ENCODE data around the gene ESF1.
"Not testable (repeated sequence)": the region's sequence is repeated elsewhere in the genome, so short reads cannot be mapped to it uniquely, and the experiment has no call there.

Gene ESF1

DNA sequence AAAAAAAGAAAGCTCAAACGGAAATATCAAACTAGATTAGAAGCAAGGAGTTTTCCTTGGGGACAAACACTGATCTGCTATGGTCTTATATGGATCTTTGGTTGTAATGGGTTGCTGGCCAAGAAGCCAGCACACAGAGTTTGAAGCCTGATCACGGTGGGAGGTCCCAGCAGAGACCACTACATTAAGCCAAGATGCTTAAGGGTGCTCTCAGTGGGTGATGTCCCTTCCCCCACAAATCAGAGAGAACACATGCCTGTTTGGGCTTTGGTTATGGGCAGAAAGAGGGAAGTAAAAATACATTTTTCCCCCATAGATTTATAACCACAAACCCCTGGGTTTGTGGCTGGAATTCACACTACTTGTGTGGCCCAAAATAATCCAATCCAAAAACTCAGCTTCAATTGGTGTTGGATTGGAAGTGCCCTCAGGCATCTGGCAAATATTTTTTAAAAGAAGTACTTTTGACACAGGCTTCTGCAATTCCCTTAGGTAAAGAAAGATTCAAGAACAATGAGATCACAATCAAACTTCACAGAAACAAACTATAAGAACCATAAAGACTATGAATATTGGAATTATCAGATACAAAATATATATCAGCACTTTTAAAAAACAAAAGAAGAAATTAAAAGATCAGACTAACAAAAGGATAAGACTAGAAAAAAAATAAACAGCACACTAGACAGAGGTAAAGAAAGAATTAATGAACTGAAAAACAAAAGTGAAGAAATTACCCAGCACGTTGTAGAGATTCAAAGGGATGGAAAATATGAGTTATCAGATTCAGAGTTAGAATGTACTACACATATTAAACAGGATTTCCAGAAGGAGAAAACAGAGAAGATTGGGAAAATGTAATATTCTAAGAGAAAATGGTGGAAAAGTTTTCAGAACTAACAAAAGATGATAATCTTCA lies 44.7 kb downstream of the ESF1 start:
- DNase-seq (ENCODE audit: low read depth in 2 of 2) = no peak

DNA sequence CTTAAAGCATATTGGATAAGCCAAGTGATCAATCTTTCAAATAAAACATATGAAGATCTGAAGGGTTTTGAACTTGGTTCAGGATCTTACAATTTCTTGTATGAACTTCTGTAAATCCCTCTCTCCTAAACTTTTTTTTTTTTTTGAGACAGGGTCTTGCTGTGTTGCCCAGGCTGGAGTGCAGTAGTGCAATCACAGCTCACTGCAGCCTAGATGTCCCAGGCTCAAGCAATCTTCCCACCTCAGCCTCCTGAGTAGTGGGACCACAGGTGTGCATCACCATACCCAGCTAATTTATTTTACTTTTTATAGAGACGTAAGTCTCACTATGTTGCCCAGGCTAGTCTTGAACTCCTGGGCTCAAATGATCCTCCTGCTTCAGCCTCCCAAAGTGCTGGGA lies 46.5 kb downstream of the ESF1 start:
- not testable (repeated sequence) for DNase-seq (ENCODE audit: low read depth in 2 of 2)

DNA sequence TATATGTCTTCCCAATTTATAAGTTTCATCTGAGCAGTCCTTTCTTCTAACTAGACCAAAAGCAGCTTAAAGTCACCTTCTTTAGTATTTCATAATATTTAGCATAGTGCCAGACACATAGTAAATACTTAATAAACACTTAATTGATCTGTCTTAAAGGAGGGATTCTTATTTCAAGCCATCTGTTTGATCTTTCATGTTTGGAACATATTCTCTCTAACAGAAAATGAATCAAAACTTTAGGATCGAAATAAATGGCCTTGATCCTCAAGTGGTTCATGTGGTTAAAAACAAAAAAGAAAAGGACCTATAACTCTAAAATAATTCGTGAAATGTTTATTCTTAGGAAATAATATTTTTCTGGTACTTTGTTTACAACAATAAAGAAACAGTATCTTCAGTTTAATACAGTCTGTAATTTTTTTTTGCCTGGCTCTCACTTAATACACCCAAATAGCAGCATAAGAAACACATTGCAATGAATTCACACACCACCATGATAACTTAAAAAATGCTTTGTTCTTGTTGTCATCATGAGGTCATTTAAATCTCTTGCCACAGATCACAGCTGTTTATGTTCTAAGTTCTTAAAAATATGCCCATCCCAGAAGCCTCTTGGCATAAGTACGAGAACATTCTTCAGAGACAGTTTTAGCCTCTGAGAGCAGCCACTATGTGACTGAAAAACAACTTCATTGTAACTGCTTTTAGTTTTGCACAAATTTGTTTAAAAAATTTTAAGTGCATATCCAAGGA lies 48.1 kb downstream of the ESF1 start:
- DNase-seq (ENCODE audit: low read depth in 2 of 2) = no peak

DNA sequence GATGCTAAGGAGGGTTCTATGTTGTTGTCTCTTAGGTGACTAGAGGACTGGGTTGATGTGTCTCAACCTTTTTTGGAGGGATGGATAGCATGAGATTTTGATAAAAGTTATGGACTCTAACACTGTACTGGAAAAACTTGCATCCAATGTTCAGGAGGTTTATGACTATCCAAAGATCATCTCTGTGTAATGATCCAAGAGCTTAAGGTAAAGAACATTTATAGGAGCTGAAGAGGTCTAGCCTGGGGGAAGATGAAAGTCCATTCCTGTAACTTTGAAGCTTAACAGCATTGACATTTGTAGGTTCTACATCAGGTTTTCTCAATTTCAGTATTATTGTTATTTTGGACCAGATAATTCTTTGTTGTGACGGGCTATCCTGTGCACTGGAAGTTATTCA lies 48.9 kb downstream of the ESF1 start:
- DNase-seq (ENCODE audit: low read depth in 2 of 2) = no peak

- DNase-seq (ENCODE audit: low read depth in 2 of 2) = no peak
Measured at GRCh38 chr20:13723011-13723410, 61.7 kb downstream of the ESF1 start.

DNA sequence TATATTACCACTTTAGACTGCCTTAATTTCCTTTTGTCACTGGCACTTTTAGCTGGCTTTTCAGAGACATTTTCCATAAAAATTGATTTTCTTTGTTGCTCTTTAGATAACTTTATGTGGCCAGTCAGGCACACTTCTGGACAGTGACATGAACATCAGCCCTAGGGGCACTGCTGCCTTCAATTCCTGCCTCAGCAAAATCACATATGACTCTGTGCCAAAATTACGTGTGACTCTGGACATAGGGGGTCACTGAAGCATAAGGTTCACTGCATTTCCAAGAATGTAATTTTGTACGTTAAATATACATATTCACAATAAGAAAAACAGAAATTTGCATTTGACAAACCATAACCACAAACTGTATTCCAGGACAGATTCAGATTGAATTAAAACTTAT lies 66.5 kb downstream of the ESF1 start:
- DNase-seq (ENCODE audit: low read depth in 2 of 2) = no peak

- no peak for DNase-seq (ENCODE audit: low read depth in 2 of 2)
Measured at GRCh38 chr20:13717631-13718044, 67.1 kb downstream of the ESF1 start.

- DNase-seq (ENCODE audit: low read depth in 2 of 2) = no peak
Measured at GRCh38 chr20:13715171-13715570, 69.5 kb downstream of the ESF1 start.

DNA sequence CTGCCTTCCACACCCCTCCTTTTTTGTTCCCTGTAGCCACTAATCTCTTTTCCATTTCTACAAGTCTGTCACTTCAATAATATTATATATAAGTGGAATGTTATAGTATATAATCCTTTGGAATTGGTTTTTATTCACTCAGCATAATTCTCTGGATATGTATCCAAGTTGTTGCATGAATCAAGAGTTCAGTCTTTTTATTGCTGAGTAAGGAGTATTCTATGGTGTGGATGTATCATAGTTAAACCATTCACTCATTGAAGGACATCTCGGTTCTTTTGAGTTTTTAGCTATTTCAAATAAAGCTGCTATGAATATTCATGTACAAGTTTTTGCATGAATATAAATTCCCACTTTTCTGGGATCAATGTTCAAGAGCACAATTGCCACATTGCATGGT lies 76.5 kb downstream of the ESF1 start:
- no peak for DNase-seq (ENCODE audit: low read depth in 2 of 2)

- DNase-seq (ENCODE audit: low read depth in 2 of 2) = no peak
Measured at GRCh38 chr20:13703265-13703664, 81.5 kb downstream of the ESF1 start.

- DNase-seq (ENCODE audit: low read depth in 2 of 2) = no peak
Measured at GRCh38 chr20:13701486-13701885, 83.2 kb downstream of the ESF1 start.

DNA sequence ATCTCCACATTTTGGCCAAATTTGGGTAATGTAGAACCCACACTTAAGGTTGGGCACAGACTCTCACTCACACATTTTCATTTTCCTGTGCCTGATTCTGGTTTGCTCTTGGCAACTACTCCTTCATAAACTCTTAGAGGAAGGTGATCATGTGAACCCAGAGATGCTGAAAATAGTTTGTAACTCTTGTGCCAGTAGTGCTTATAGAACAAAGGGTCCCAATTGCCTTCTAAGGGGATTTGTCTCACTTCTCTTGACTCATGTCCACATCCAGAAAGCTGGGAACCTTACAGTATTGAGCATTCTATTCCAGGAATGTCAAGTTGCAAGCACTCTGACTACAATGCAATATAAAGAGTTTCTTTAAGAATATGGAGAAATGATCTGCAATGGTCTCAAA lies 84.0 kb downstream of the ESF1 start:
- DNase-seq (ENCODE audit: low read depth in 2 of 2) = no peak

DNA sequence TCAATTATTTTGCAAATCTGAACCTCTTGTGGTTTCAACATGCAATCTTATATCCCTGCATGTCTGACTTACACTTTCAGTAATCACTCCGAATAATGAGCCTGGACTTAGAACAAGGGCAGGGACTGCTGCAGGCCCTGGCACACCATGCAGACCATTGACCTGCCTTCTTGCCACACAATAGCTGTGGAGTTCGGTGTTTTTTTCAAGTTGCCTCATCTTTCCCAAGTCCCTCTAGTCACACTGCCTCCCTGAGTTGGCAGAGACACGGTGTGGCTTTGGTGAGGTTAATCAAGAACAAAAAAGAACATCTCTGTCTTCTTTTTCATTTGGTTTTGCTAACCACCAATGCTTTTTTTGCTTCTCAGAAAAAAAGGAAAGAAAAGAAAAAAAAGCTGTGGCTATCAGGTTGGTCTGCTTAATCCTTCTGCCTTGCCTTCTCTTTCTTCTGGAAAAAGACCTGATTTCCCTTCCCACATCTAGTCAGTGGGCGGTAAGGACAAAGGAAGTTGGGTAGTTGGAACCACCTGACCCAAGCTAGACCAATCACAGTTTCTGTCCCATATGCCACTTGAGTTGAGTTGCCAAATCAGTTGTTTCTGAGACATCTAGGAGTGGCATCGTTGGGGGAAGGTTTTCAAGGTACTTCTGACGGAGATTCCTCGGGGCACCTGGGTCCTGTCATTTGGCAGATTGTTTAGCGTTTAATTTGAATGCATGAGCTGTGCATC lies 90.1 kb downstream of the ESF1 start:
- no peak for DNase-seq (ENCODE audit: low read depth in 2 of 2)

DNA sequence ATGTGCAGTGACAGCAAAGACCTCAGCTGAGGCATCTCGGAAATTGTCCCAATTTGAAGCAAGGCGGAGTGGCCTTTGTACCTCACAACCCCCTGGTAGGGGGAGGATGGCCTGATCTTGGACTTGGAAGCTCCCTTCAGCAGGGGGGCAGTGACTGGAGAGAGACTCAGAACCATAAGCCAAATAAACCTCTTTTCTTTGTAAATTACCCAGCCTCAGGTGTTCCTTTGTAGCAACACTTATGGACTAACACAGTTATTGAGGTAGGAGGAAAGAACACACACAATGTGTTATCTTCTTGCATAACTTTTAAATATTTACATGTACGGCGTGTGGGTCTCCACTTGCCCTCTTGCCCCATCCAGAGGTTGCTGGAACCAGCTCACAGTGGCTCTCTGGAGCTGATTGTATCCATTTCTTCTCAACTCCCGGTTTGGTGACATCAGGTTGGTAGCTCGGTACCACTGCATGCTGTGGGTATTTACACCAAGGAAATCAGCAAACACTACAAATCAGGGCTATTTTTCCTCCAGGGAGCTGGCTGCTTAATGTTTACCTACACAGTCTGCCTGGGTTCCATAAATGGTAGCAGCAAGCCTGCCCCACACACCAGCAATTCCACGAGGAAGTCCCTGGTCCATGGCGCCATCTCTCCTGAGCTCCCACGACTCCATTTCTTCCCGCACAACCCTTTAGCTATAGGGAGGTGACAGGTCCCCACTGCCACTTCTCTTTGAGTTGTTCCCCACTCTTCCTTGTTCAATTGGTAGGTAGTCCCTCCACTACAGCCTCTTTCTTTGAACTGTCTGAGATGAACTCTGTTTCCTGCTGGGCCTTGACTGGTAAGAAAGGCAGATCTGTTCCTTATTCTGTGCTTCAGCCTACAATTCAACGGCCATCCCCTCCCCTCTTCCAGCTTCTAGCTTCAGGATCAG lies 91.7 kb downstream of the ESF1 start:
- DNase-seq (ENCODE audit: low read depth in 2 of 2) = no peak

DNA sequence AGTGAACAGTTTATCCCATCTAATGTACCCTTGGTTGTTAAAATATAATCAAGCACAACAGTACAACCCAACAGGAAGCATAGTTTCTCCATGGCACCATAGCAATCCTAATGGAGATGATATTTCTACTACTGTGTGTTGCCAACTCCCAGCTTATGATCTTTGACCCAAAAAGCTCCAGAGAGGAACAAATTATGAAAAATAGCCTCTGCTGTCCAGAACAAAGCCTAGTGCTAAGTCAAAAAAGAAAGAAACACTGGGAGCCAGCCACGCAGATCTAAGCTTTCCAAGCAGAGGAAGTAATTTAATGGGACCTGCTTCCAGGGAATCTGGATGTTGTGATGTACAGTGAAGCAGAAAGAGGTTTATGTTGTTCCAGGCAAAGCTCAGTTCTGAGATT lies 93.8 kb downstream of the ESF1 start:
- DNase-seq (ENCODE audit: low read depth in 2 of 2) = no peak

DNA sequence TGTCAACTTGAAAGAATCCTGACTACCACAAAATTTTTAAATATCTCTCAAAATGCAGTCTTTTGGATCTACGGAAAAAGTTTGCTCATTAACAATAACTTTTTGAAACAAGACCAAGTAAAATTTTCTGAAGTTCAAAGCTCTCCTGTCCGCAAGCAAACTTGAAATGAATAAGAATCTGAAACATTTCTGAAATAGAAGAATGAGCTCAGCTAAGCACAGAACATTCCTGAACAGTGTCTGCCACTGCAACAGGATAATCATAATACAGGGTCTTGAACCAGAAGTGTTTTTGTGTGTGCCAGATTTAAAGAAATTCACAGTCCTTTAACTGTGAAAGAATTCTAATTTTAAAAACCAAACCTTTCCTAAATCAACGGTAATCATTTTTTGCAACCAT lies 96.9 kb downstream of the ESF1 start:
- DNase-seq (ENCODE audit: low read depth in 2 of 2) = no peak

DNA sequence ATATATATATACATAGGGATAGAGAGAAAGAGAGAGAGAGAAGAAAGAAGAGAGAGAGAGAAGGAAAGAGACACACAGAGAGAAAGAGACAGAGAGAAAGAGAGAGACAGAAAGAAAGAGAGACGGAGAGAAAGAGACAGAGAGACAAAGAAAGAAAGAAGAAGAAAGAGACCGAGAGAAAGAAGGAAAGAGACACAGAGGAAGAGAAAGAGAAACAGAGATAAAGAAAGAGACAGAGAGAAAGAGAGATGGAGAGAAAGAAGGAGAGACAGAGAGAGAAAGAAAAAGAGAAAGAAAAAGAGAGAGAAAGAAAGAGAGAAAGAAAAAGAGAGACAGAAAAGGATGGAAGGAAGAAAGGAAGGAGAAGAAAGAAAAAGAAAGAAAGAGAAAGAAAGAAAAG lies 99.1 kb downstream of the ESF1 start:
- DNase-seq (ENCODE audit: low read depth in 2 of 2) = no peak

DNA sequence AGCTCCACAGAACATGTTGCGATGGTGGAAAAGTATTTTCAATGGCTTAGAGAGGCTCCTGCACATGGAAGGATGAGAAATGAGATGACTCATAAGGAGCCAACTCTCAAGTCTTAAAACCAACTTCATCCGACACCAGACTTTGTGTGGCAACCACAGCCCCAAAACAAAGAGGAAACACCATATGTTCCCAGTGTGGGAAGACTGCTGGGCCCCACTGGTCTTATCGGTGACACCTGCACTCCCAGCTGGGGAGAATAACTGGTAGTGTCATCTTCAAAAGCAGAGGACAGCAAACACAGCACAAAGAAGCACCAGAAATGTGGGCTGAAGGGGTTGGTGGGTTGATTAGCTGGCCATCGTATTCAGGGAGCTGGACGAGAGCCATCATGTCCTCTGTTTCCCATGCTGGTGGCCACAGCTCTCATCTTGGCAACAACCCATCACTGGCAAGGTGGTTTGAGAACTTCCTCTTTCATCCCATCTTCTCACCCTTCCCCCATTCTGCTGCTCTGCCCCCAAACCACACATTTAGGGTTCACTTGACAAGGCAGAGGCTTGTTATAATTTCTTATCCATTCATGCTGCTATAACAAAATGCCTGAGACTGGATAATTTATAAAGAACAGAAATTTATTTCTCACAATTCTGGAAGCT lies 100.0 kb downstream of the ESF1 start:
- no peak for DNase-seq (ENCODE audit: low read depth in 2 of 2)

DNA sequence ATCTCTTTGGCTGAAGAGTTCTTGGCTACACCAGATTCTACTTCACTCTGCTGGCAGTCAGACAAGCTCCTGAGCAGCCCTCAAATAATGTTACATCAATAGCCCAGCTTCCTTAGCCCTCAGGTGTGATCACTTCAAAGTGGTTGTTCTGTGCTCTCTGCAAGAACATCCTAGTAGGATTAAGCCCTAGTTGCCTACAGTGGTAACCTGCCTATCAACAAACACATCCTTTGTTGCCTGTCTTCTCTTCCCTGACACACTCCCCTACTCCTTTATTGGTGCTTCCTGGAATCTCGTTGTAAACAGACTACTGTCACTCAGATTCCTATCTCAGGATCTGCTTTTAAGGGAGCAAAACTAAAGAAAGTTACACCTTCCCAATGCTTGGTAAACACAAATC lies 100.9 kb downstream of the ESF1 start:
- no peak for DNase-seq (ENCODE audit: low read depth in 2 of 2)

- DNase-seq (ENCODE audit: low read depth in 2 of 2) = no peak
Measured at GRCh38 chr20:13681248-13682125, 103.2 kb downstream of the ESF1 start.

Data from activated CD4-positive, alpha-beta T cell treated with anti-CD3 and anti-CD28 coated beads for 24 hours (primary cell).